GF-D8 (cell line): Measurements from ENCODE around the gene CIB1.

Experiments
- DNase-seq: peaks from one replicate; lab custom pipeline; 2025; lab: John Stamatoyannopoulos, UW

Gene CIB1

DNA sequence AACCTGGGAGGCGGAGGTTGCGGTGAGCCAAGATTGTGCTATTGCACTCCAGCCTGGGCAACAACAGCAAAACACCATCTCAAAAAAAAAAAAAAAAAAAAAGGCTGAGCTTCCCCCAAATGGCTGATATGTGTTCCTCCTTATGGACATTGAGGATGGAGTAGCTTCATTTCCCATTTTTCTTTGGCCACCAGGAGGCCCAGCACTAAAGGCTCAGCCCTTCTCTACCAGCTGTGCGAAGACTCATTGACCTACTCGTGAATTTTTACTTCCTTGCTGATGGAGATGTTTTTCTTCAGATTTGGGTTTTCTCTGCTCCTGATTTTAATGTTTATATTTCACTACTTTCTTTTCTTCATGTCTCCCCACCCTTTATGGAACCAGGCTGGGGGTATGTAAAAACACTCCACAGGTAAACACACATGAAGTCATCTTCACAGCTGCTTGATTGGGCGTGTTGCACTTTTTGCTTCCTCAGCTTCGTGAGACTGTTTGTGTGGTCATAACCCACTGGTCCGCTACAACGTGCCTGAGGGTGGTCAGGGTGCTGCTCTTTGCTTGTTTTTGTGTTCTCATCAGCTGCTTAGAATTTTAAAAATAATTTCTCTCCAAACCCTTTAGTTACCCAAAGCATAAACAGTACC, 19.1 kb downstream of the CIB1 start:
- DNase-seq = no peak

DNA sequence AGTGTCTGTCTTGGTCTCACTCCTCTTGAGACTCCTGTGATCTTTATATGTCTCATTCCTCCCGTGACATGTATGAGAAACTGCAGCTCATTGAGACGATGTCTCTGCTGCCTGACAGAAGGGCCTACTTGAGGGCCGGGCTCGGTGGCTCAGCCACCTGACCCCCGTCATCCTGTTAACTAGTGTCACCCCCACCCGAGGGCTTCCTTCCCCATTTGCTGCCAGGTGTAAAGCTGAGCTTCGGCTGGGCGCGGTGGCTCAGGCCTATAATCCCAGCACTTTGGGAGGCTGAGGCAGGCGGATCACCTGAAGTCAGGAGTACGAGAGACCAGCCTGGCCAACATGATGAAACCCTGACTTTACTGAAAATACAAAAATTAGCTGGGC, 19.9 kb downstream of the CIB1 start:
- DNase-seq = no peak

DNA sequence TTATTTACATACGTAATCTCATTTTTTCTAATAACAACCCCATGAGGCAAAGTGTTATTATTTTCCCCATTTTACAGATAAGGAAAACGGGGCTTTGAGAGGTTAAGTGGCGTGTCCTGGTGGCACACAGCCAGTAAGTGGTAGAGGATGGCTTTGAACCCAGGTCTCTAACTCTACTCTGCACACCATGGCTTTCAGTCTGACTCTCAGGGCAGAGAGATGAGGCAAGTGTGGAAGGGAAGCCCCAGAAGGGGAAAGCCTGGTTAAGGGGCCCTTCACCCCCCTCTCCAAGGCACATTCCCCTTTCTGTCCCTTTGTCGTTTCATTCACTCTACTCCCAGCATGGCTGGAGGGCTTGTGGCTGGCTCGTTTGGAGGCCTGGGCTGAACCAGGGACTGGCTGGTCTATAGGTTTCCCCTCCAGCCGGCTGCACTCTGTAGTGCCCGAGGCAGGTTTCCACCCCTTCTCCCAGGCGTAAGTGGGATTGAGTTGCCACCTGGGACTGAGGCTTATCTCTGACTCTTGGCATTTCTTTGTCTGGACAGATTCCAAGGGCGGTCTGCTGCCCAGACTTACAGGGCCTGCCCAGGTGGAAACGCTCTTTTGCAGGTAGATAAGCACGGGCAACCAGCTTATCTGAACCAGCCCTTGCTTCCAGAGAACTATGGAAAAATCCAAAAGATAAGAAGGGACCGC, 20.5 kb downstream of the CIB1 start:
- no peak for DNase-seq

DNA sequence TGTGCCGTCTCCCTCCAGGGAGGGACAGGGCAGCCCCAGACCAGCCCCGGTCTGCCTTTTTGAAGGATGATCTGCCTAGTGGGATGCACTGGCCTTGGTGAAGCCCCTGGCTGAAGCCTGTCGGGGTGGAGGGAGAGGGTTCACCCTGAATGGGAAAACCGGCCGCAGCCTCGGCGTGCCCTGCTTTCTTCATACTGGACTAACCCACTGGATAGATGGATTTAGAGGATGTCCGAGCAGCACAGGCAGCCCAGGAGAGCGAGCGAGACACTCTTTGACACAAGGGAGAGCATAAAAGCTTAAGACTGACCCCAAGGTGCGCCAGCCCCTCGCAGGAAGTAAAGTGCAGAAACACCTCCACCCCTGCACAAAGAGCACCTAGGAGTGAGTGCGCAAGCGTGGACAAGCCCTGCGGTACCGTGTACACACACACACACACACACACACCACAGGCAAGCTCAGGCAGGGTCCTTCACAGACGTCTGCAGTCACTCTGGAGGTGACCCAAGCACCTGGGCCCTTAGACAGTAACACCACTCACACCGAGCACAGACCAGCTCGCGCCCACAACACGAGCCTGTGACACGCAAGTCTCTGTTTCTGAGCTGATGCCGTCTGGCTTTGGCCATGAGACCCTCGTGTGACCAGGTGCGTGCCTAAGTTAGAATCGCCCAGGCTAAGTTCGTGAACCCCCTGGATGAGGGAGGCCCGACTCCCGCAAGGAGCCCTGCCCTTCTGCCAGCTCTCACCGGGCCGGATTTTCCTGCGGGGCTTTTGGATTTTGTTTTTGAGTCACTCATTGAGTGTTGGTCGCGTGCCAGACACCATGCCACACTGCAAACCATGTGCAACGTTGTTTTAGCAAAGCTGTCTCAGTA, 21.3 kb downstream of the CIB1 start:
- DNase-seq = no peak

DNA sequence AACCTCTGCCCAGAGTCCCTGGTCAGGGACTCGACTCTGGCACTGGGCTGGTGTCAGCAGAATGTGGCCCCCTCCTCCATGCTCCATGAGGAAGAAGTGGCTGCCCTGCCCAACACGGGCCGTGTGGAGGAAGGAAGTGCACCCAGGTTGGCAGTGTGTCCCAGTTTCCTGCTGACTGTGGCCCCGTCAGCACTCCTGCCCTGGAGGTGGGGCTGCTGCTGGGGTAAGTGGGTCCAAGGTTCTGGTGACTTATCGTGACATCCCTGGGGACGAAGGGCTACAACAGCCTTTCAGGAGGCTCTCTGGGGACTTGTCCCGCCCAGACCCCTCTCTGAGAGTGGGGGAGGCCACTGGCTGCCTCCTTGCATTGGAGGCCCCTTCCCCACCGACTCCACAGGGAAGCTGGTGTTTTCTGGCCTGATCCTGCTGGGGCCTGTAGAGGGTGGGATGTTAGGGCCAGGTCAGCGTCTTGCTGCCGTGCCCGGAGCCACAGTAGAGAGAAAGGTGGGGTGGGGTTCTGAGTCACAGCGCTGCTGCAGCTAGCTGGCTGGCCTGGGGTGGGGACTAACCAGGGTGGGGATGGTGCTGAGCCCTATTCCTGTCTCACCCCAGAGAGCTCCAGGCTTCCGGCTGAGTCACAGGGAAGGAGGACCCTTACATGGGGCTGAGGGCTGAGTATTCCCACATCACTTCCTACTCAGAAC, 22.1 kb downstream of the CIB1 start:
- no peak for DNase-seq

DNA sequence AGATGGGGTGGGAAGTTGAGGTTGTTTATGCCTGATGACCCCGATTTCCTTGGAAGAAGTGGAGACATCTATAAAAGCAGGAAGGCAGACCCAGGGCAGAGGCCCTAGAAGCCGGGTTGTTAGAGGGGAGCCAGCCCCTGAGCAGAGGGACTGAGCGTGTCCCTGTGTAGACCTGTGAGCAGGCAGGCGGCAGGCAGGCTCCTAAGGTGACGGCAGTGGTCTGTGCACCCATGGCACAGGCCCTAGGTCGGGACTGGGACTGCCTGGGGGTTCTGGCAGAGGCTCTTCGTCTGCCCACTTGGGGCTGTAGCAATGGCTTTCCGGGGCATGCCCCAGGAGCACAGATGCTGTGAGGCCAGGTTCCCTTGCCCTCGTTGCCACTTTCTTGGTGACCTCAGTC, 22.7 kb downstream of the CIB1 start:
- DNase-seq = no peak

DNA sequence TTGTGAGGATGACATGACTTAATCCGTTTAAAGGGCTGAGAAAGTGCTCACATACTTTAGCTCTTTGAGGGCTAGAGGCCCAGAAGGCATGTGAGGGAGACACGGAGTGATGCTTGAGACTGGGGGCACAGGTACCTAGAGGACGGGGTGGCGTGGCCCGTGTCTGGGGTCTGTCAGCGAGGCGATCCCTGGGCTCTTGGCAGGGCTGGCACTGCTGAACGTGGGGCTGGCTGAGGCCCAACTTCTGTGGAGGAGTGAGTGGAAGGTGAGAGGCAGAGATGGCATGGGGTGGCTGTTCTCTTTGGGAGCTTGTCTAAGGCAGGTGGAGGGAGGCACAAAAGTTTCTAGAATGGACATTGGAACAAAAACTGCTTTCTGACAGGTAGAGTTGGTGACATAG, 23.1 kb downstream of the CIB1 start:
- no peak for DNase-seq

DNA sequence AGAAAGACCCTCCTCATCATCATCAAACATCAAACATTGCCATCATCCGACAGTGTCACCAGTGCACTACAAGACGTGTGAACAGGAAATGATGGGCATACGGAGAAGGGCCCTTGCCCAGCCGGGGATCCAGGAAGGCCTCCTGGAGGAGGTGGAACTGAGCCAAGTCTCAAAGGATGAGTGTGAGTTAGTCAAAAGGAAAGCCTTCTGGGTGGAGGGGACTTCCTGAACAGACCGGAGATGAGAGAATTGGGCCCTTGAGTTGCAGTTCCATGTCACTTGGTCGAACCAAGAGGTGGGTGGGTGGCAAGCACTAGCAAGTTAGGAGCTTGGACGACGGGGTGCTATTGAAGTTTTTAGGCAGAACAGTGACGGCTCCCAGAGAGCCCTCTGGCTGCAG, 24.1 kb downstream of the CIB1 start:
- DNase-seq = no peak

DNA sequence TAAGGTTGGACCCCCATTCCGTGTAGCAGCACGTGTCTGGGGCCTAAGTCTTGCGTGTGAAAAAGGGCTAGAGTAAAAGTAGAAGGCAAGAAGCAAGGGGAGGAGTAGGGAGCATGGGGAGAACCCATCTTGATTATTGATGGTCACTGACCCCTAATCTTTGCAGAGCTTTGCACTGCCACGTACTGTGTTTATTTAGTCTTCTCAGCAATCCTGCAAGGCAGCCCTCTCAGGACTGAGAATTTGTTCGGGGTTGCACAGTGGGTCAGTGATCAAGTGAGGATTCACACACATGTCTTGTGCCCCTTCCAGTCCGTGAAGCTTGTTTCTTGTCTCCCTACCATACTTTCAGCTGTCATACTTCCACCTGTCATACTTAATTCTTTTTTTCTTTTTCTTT, 25.4 kb downstream of the CIB1 start:
- no peak for DNase-seq

DNA sequence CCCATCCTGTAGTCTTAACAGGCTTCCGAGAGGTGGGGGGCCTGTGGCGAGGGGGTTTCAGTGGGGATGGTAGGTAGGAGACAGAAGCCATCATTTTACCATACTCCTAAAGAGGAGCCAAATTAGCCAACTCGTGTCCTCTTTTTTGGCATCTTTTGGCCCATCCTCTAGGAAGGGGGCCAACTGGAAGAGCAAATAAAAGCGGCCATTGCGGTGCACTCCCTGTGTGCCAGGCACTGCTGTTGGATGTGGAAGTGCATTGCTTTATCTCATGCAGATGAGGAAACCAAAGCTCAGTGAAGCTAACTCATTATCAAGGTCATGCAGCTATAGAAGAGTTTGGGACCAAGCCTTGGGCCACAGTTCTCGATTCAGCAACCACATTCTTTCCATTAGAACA, 26.5 kb downstream of the CIB1 start:
- DNase-seq = no peak

DNA sequence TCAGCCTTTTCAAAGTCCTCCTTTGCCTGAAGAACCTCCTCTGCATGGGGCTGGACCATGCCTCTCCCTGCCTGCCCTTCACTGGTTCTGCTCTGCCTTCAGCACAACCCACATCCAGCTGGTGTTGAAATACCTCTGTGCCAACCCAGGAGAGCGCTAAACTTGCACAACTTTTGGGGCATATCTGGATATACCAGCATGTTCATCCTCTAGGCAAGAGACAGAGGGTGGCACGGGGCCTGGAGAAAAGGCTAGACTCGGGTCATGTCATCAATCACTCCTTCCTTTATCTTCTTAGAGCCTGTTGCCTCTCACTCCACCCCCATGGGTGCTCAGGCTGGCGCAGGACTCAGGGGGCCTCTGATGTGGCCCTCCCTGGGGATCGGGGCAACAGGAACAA, 27.9 kb downstream of the CIB1 start:
- DNase-seq = no peak

DNA sequence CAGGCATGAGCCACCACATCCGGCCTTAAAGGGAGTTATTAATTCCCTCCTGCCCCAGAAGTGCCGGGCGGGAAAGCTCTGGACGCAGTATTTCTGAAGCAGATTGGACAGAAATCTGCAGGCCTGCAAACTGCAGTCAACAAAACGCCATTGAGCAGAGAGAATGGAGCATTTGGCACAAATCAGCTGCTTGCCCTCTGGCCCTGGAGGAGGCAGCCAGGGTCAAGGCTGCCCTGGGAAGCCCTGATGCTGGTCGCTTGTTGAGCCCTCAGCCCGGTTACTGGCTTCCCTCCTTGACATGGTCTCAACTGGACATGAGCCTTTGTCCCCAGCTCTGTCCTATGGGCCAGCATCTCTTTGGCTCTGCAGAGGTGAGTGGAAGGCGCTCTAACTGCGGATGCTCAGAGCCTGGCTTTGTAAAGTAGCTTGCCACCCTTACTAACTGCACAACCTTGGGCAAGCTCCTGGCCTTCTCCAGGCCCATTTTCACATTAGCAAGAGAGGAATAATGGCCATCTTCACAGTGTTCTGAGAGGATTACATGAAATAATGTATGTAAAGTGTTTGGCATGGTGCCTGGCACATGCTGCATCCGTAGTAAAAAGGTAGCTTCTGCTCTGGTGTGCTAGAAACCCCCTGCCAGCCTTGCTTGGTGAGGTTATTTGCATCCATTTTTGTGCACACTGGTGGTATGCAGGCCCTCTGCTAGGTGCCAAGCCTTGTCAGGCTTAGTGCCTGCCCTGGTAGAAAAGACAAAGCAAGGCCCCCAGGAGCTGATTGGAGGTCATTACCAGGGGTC, 28.5 kb downstream of the CIB1 start:
- no peak for DNase-seq

DNA sequence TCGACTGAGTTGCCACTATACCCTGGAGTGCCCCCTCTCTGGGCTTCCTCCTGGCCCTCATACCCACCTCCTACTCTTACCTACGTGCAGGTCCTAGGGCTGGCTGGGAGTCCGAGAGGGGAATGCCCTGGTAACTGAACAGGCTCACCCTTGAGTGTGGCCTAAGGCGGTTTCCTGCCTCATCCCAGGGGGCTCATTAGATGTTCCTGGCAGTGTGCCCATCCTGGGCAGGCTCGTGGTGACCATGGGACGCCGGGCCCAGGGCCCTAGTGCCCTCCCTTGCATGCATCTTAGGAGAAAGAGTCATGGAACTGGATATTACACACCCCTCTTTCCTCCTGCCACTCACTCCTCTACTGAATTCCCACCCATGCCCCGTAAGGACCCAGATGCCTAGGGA, 29.8 kb downstream of the CIB1 start:
- no peak for DNase-seq

DNA sequence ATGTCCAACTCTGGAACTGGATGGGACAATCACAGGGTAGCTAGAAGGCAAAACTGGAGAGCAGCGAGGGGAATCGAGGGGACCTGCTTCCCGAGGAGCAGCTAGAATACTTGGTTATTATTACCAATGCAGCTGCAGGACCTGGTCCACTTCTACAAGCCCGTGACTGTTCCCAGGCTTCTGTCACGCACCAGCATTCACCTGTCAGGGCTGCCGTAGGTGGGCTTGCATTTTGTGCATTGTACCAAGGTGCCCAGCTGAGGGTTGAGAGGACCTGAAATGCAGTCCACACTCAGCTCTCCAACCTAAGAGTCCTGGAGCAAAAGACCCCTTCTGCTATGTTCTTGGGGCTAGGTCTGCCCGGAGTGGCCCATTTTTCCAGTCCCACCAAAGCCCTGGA, 30.3 kb downstream of the CIB1 start:
- DNase-seq = no peak

DNA sequence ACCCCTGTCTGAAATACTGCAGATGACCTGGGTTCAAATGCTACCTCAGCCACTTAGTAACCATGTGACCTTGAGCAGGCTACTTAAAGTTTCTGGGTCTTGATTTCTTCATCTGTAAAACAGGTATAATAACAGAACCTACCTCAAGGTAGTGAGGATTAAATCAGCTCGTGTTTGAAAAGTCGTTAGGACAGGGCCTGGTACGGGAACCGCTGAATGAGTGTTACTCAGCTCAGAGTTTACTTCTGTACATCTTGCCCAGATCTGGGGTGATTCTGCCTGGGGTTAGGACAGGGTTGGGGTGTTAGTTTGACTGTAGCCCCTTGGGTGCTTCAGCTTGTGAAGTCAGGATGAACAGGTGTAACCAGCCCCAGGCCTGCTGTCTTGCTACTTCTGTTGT, 30.8 kb downstream of the CIB1 start:
- DNase-seq = no peak

DNA sequence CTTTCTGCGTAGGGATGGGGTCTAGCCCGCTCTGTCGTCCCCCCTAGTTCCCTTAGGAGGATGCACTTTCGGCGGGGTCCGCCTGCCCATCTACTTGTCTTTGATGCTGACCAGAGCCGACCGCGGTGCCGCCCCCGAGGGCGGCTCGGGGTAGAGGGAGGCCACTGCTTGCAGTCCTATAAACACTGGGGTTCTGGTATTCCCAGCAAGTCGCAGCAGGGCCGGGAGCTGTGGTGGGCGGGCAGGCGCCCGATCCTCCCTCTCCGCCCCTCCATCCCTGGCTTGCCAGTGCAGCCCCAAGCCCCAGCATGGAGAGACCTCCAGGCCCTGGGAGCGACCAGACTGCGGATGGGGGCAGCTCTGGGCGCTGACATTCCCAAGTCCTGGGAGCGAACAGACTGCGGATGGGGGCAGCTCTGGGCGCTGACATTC, 31.8 kb downstream of the CIB1 start:
- DNase-seq = no peak

DNA sequence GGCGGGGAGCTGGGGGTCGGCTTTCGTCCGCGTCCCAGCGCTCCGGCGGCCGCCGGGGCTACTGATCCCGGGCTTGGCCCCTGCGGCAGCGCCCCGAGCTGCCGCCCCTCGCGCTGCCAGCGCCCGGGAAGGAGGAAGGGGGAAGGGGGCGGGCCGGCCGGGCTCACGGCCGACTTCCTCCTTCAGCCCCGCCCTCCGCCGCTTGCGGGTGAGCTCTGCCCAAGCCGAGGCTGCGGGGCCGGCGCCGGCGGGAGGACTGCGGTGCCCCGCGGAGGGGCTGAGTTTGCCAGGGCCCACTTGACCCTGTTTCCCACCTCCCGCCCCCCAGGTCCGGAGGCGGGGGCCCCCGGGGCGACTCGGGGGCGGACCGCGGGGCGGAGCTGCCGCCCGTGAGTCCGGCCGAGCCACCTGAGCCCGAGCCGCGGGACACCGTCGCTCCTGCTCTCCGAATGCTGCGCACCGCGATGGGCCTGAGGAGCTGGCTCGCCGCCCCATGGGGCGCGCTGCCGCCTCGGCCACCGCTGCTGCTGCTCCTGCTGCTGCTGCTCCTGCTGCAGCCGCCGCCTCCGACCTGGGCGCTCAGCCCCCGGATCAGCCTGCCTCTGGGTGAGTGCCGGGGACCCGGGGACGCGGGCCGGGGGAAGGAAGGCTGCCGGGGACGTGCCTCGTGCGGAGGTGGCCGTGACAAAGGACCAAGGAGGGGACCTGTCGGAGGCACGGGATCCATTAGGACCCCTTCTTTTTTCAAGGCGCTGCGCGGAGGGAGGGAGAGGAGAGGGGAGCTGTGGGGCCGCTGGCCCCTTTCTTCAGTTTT, 32.4 kb downstream of the CIB1 start, which contains the start of gene SEMA4B:
Gene SEMA4B, plus strand, starts transcription at position 201 of the 814 bp plus-strand sequence. Its CDS starts 249 bp downstream, at position 450.
- DNase-seq = peak; percentile 19

DNA sequence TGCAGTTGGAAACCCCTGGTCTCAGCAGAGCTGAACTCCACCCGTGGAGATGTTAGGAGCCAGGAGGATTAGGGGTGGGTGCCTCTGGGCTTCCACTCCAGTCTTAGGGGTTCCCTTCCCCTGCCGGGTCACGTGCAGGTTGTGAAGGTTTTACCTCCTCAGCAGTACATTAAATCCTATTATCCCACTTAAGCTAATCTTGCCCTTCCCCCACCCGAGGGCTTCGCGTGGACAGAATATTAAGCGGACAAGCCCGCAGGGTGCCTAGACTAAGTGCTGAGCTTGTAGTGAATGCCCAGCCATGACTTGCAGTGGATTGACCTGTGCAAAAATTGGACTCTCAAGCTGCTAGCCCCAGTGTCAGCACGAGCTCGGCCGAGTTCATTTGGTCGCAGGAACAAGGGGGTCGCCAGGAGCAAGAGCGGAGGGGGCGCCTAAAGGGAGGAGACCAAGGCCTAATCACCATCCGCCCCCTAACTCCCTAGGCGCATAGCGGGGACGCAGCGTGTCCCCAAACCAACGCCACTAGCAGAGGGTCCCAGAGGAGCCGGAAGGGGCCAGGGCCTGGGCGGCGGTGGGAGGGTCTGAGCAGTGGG, 33.1 kb downstream of the CIB1 start:
- no peak for DNase-seq

DNA sequence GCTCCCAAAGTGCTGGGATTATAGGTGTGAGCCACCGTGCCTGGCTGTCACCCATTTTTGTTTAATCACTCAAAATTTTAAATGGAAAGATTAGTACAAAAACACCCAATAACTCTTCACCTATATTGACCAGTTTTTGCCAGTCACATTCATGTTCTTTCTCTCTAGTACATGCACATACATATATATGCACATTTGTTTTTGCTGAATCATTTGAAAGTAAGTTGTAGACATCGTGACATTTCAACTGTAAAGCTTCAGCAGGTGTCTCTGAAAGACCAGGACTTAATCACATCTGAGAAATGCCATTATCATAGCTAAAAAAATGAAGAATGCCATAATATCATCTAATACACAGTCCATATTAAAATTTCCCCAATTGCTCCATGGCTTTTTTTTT, 39.1 kb downstream of the CIB1 start:
- no peak for DNase-seq
